ENCODE results near the gene TRMT61A.

- TF ChIP-seq SP1 (CRISPR knock-in tag; conservative IDR thresholded peaks at IDR 0.05) = no peak
- TF ChIP-seq ZNF138 (CRISPR knock-in tag; conservative IDR thresholded peaks at IDR 0.05) = no peak
- no peak for TF ChIP-seq IRF2 (CRISPR knock-in tag; IDR thresholded peaks at IDR 0.05; ENCODE audit: borderline replicate concordance, low read depth)
- TF ChIP-seq PREB (CRISPR knock-in tag; IDR thresholded peaks at IDR 0.05; ENCODE audit: borderline replicate concordance) = no peak
- TF ChIP-seq, protein P1, sequence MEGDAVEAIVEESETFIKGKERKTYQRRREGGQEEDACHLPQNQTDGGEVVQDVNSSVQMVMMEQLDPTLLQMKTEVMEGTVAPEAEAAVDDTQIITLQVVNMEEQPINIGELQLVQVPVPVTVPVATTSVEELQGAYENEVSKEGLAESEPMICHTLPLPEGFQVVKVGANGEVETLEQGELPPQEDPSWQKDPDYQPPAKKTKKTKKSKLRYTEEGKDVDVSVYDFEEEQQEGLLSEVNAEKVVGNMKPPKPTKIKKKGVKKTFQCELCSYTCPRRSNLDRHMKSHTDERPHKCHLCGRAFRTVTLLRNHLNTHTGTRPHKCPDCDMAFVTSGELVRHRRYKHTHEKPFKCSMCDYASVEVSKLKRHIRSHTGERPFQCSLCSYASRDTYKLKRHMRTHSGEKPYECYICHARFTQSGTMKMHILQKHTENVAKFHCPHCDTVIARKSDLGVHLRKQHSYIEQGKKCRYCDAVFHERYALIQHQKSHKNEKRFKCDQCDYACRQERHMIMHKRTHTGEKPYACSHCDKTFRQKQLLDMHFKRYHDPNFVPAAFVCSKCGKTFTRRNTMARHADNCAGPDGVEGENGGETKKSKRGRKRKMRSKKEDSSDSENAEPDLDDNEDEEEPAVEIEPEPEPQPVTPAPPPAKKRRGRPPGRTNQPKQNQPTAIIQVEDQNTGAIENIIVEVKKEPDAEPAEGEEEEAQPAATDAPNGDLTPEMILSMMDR (IDR thresholded peaks at IDR 0.05) = no peak
- TF ChIP-seq E2F5 (CRISPR knock-in tag; IDR thresholded peaks at IDR 0.05) = no peak
- TF ChIP-seq, protein P2, sequence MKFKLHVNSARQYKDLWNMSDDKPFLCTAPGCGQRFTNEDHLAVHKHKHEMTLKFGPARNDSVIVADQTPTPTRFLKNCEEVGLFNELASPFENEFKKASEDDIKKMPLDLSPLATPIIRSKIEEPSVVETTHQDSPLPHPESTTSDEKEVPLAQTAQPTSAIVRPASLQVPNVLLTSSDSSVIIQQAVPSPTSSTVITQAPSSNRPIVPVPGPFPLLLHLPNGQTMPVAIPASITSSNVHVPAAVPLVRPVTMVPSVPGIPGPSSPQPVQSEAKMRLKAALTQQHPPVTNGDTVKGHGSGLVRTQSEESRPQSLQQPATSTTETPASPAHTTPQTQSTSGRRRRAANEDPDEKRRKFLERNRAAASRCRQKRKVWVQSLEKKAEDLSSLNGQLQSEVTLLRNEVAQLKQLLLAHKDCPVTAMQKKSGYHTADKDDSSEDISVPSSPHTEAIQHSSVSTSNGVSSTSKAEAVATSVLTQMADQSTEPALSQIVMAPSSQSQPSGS (CRISPR knock-in tag; IDR thresholded peaks at IDR 0.05; ENCODE audit: borderline replicate concordance, low read depth) = no peak
Observed at GRCh38 chr14:103502877-103503276, 26.1 kb upstream of the TRMT61A start.
